ENCODE data around the gene RPS6KB2.

Gene RPS6KB2

DNA sequence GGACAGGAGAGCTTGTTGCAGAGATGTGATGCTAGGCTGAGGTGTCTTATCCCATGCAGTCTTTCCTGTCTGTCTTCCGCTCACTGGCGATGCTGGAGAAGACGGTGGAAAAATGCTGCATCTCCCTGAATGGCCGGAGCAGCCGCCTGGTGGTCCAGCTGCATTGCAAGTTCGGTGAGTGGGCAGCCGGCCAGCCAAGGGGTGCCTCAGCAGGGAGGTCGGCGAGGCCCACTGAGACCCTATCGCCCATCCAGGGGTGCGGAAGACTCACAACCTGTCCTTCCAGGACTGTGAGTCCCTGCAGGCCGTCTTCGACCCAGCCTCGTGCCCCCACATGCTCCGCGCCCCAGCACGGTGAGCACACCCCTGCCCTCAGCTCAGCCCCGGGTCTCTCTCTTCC, 34.9 kb upstream of the RPS6KB2 start:
- Histone ChIP-seq H3K79me2 (ENCODE audit: insufficient read depth, low read length) (no peaks in the 10 kb centered on the region), H3K4me2 (ENCODE audit: low read length) (no peak overlapping the region), H2AFZ (ENCODE audit: low read length) (no peak overlapping the region), H3F3A (ENCODE audit: insufficient read depth, low read length) (no peaks in the 10 kb centered on the region), H4K20me1 (ENCODE audit: insufficient read depth, low read length) (no peaks in the 10 kb centered on the region), H3K9me2 (ENCODE audit: low read depth, low read length) (no peaks in the 10 kb centered on the region), H3K27me3 (ENCODE audit: insufficient read depth, low read length) (no peaks in the 10 kb centered on the region), H3K27ac (ENCODE audit: low read depth, low read length, poor library complexity, severe bottlenecking) (no peak overlapping the region), H3K9me3 (ENCODE audit: low read length) (no peaks in the 10 kb centered on the region), H3K36me3 (ENCODE audit: insufficient read depth, low read length) (peaks cover 46% of the 10 kb centered on the region), H3K4me3 (ENCODE audit: low read depth, low read length, poor library complexity, severe bottlenecking) (no peak overlapping the region), H3K9ac (ENCODE audit: low read length) (no peak overlapping the region), H3K4me1 (ENCODE audit: insufficient read depth, low read length, severe bottlenecking) (peaks cover 39% of the 10 kb centered on the region)
- TF ChIP-seq, protein P1, sequence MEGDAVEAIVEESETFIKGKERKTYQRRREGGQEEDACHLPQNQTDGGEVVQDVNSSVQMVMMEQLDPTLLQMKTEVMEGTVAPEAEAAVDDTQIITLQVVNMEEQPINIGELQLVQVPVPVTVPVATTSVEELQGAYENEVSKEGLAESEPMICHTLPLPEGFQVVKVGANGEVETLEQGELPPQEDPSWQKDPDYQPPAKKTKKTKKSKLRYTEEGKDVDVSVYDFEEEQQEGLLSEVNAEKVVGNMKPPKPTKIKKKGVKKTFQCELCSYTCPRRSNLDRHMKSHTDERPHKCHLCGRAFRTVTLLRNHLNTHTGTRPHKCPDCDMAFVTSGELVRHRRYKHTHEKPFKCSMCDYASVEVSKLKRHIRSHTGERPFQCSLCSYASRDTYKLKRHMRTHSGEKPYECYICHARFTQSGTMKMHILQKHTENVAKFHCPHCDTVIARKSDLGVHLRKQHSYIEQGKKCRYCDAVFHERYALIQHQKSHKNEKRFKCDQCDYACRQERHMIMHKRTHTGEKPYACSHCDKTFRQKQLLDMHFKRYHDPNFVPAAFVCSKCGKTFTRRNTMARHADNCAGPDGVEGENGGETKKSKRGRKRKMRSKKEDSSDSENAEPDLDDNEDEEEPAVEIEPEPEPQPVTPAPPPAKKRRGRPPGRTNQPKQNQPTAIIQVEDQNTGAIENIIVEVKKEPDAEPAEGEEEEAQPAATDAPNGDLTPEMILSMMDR (IDR thresholded peaks at IDR 0.05; ENCODE audit: low read length), result no peak
- TF ChIP-seq EZH2 (IDR thresholded peaks at IDR 0.05; ENCODE audit: borderline replicate concordance, low read length), result no peak

DNA sequence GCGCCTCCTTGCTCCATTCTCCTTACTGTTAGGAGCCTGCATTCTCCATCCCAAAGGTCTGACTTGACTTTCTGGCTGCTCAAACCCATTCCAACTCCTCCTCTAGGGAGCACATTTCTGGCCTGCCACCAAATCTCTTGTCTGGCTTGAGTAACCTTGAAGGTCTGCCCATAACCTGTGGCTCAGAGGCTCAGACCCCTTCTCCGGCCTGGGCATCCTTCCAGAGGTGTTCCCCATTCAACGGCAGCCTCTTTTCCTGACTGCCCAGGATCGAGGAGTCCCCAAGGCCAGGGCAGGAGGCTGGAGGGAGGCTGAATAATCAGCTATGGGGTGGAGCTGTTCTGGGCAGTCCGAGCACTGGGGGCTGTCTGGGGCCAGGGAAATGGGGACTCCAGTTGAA, 34.3 kb upstream of the RPS6KB2 start:
- peaks cover 44% of the 10 kb centered on the region for H3K4me1 ChIP-seq (ENCODE audit: insufficient read depth, low read length, severe bottlenecking)
- no peaks in the 10 kb centered on the region for H4K20me1 ChIP-seq (ENCODE audit: insufficient read depth, low read length)
- no peaks in the 10 kb centered on the region for H3F3A ChIP-seq (ENCODE audit: insufficient read depth, low read length)
- no peaks in the 10 kb centered on the region for H3K9me3 ChIP-seq (ENCODE audit: low read length)
- no peak overlapping the region for H3K27ac ChIP-seq (ENCODE audit: low read depth, low read length, poor library complexity, severe bottlenecking)
- H2AFZ ChIP-seq (ENCODE audit: low read length), result no peak overlapping the region
- H3K4me3 ChIP-seq (ENCODE audit: low read depth, low read length, poor library complexity, severe bottlenecking), result no peak overlapping the region
- no peaks in the 10 kb centered on the region for H3K79me2 ChIP-seq (ENCODE audit: insufficient read depth, low read length)
- TF ChIP-seq, protein P1 (IDR thresholded peaks at IDR 0.05; ENCODE audit: low read length), result no peak
- TF ChIP-seq EZH2 (IDR thresholded peaks at IDR 0.05; ENCODE audit: borderline replicate concordance, low read length), result no peak
- no peak overlapping the region for H3K9ac ChIP-seq (ENCODE audit: low read length)
- no peaks in the 10 kb centered on the region for H3K9me2 ChIP-seq (ENCODE audit: low read depth, low read length)
- no peaks in the 10 kb centered on the region for H3K27me3 ChIP-seq (ENCODE audit: insufficient read depth, low read length)
- H3K4me2 ChIP-seq (ENCODE audit: low read length), result no peak overlapping the region
- peaks cover 52% of the 10 kb centered on the region for H3K36me3 ChIP-seq (ENCODE audit: insufficient read depth, low read length)

DNA sequence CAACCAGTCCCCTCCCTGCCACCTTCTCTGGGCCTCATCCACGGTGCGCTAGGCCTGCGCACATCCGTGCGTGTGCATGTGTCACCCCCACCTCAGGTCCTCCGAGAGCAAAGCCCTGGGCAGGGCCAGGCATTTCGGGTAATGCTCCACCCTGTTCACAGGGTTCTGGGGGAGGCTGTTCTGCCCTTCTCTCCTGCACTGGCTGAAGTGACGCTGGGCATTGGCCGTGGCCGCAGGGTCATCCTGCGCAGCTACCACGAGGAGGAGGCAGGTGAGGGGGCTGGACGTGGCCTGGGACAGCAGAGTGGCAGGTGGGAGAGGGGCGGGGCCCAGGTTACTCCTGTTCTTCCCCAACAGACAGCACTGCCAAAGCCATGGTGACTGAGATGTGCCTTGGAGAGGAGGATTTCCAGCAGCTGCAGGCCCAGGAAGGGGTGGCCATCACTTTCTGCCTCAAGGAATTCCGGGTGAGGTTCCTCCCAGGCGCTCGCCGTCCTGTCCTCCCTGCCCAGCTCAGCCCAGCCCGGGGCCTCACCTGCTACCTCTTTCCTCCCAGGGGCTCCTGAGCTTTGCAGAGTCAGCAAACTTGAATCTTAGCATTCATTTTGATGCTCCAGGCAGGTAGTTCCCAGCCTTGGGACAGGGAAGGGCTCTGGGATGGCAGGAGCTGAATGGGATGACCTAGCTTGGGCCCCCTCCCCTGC, 32.6 kb upstream of the RPS6KB2 start:
- Histone ChIP-seq H3K4me3 (ENCODE audit: low read depth, low read length, poor library complexity, severe bottlenecking) (no peak overlapping the region), H3K9me2 (ENCODE audit: low read depth, low read length) (no peaks in the 10 kb centered on the region), H3K27ac (ENCODE audit: low read depth, low read length, poor library complexity, severe bottlenecking) (no peak overlapping the region), H3K79me2 (ENCODE audit: insufficient read depth, low read length) (0 out of 2 replicates have a peak, but pooled peaks cover 3% of the 10 kb centered on the region), H3K4me2 (ENCODE audit: low read length) (no peak overlapping the region), H3K36me3 (ENCODE audit: insufficient read depth, low read length) (peaks cover 59% of the 10 kb centered on the region), H3F3A (ENCODE audit: insufficient read depth, low read length) (no peaks in the 10 kb centered on the region; the same call in 1 of the 2 replicates), H4K20me1 (ENCODE audit: insufficient read depth, low read length) (no peaks in the 10 kb centered on the region), H2AFZ (ENCODE audit: low read length) (no peak overlapping the region), H3K4me1 (ENCODE audit: insufficient read depth, low read length, severe bottlenecking) (peaks cover 59% of the 10 kb centered on the region), H3K9ac (ENCODE audit: low read length) (no peak overlapping the region), H3K27me3 (ENCODE audit: insufficient read depth, low read length) (no peaks in the 10 kb centered on the region), H3K9me3 (ENCODE audit: low read length) (no peaks in the 10 kb centered on the region)
- no peak for TF ChIP-seq EZH2 (IDR thresholded peaks at IDR 0.05; ENCODE audit: borderline replicate concordance, low read length)
- TF ChIP-seq, protein P1 (IDR thresholded peaks at IDR 0.05; ENCODE audit: low read length), result no peak

Data from OCI-LY1 (cell line).